A549 (cell line): ENCODE measurements around the gene NMT1. TPM values are rescaled to one million over a fixed set of nuclear protein-coding genes. Genes with fewer than 3 reads are reported as not detected.

ENCODE experiments used
- ATAC-seq, 2 experiments: fragments of 200-7000 bp in 1 of 2; fragments of >200 bp in 1 of 2; cut with Nextera tagmentation in 1 of 2; cut with Tn5 transposase in 1 of 2; 3 replicates each; pipeline versions ENCODE4 v1.8.0 to v1.9.1; 2018 to 2020; ENCODE audit warnings: mild to moderate bottlenecking in 1 of 2, moderate library complexity in 1 of 2
- CTCF ChIA-PET: fragments of 300-600 bp; sonication (Branson Sonifier 250); formaldehyde crosslinking; extraction: SDS; loops from one replicate; lab custom pipeline; 2021; ENCODE audit warnings: antibody characterized with exemption, inconsistent platforms; lab: Yijun Ruan, JAX
- POLR2A ChIA-PET: fragments of 350-600 bp; formaldehyde crosslinking; extraction: SDS; loops from one replicate; lab custom pipeline; 2021; ENCODE audit warnings: antibody characterized with exemption, inconsistent platforms; lab: Yijun Ruan, JAX
- DNase-seq, 2 experiments: peaks; one replicate each; pipeline versions ENCODE4 v3.0.0 to v3.0.0-alpha.2; 2011 to 2016; ENCODE audit warnings: low read depth in 1 of 2, low spot score in 1 of 2
- FAIRE-seq: peaks from 2 replicates; lab custom pipeline; 2011; peaks lifted over from hg19 to GRCh38; lab: Jason Lieb, UNC
- H3K27ac ChIP-seq, 2 experiments: fragments of >200 bp; sonication (Bioruptor Twin); formaldehyde crosslinking; 3 replicates each; pipeline ENCODE4 v1.5.1; 2016 to 2017
- H3K4me1 ChIP-seq: fragments of >200 bp; sonication (Bioruptor Twin); formaldehyde crosslinking; 3 replicates; pipeline ENCODE4 v1.6.1; 2016
- H3K4me2 ChIP-seq: fragments of >200 bp; sonication (Bioruptor Twin); formaldehyde crosslinking; 3 replicates; pipeline ENCODE4 v1.6.1; 2016
- H3K4me3 ChIP-seq: fragments of >200 bp; sonication (Bioruptor Twin); formaldehyde crosslinking; 3 replicates; pipeline ENCODE4 v1.5.1; 2016
- H3K9me3 ChIP-seq: fragments of >200 bp; sonication (Bioruptor Twin); formaldehyde crosslinking; 3 replicates; pipeline ENCODE4 v1.6.1; 2016
- BHLHE40 ChIP-seq: IDR thresholded peaks from 2 replicates; pipeline ENCODE4 v1.6.1; 2012; ENCODE audit warnings: low read depth, low read length, inconsistent platforms
- CBX8 ChIP-seq: fragments of 200-600 bp; sonication (generic); IDR thresholded peaks from 2 replicates; pipeline ENCODE4 v1.6.1; 2016
- CHD4 ChIP-seq: fragments of 200-600 bp; sonication (generic); IDR thresholded peaks from 2 replicates; pipeline ENCODE4 v1.6.1; 2016; ENCODE audit warnings: antibody characterized with exemption, mild to moderate bottlenecking, borderline replicate concordance
- EHF ChIP-seq: fragments of 250-450 bp; sonication (Bioruptor Pico); IDR thresholded peaks from 2 replicates; pipeline ENCODE4 v1.5.0; 2020; ENCODE audit warnings: mild to moderate bottlenecking
- EHMT2 ChIP-seq: fragments of 200-600 bp; sonication (generic); IDR thresholded peaks from 2 replicates; pipeline ENCODE4 v1.6.1; 2016; ENCODE audit warnings: antibody characterized with exemption, low read depth, mild to moderate bottlenecking, moderate library complexity
- ESRRA ChIP-seq: fragments of 150-350 bp; IDR thresholded peaks from 2 replicates; pipeline ENCODE4 v1.6.1; 2014; ENCODE audit warnings: mild to moderate bottlenecking, low read length, borderline replicate concordance
- FOSL2 ChIP-seq, 2 experiments: fragments of 450-650 bp in 1 of 2; fragments of >200 bp in 1 of 2; sonication (Bioruptor Twin) in 1 of 2; formaldehyde crosslinking; IDR thresholded peaks; 2 replicates each; pipeline versions ENCODE4 v1.5.0 to v1.6.1; 2016 to 2020; ENCODE audit warnings: mild to moderate bottlenecking in 1 of 2, moderate library complexity in 1 of 2
- FOXS1 ChIP-seq: fragments of 250-450 bp; sonication (Bioruptor Pico); IDR thresholded peaks from 2 replicates; pipeline ENCODE4 v1.5.0; 2020; ENCODE audit warnings: mild to moderate bottlenecking, moderate library complexity
- HDAC2 ChIP-seq: fragments of 200-600 bp; sonication (generic); IDR thresholded peaks from 2 replicates; pipeline ENCODE4 v1.6.1; 2016
- HOXA7 ChIP-seq: fragments of 250-450 bp; sonication (Bioruptor Pico); IDR thresholded peaks from 2 replicates; pipeline ENCODE4 v1.5.0; 2020; ENCODE audit warnings: mild to moderate bottlenecking, moderate library complexity
- HOXB13 ChIP-seq: fragments of 250-450 bp; sonication (Bioruptor Pico); IDR thresholded peaks from 2 replicates; pipeline ENCODE4 v1.5.0; 2020; ENCODE audit warnings: low read depth, mild to moderate bottlenecking, moderate library complexity
- HOXB5 ChIP-seq: fragments of 250-450 bp; sonication (Bioruptor Pico); IDR thresholded peaks from 2 replicates; pipeline ENCODE4 v1.5.0; 2020; ENCODE audit warnings: mild to moderate bottlenecking, moderate library complexity
- JUN ChIP-seq, 2 experiments: fragments of >200 bp; sonication (Bioruptor Twin); formaldehyde crosslinking; IDR thresholded peaks; 2 replicates in 1 of 2; 3 replicates in 1 of 2; pipeline ENCODE4 v1.6.1; 2016 to 2017
- JUNB ChIP-seq: fragments of >200 bp; sonication (Bioruptor Twin); formaldehyde crosslinking; IDR thresholded peaks from 2 replicates; pipeline ENCODE4 v1.6.1; 2016
- KDM1A ChIP-seq: fragments of 200-600 bp; sonication (generic); IDR thresholded peaks from 2 replicates; pipeline ENCODE4 v1.6.1; 2016; ENCODE audit warnings: low read depth, mild to moderate bottlenecking
- MAFK ChIP-seq: fragments of 450-650 bp; IDR thresholded peaks from 2 replicates; pipeline ENCODE4 v1.6.1; 2014; ENCODE audit not compliant: partially characterized antibody
- MYC ChIP-seq: IDR thresholded peaks from 2 replicates; pipeline ENCODE4 v1.6.1; 2012; ENCODE audit warnings: mild to moderate bottlenecking, inconsistent platforms, low read length, improper control_type of control experiment, borderline replicate concordance
- PHF8 ChIP-seq: fragments of 200-600 bp; sonication (generic); IDR thresholded peaks from 2 replicates; pipeline ENCODE4 v1.6.1; 2016; ENCODE audit warnings: low read depth, mild to moderate bottlenecking, antibody characterized with exemption, moderate library complexity, borderline replicate concordance
- POLR2A ChIP-seq: IDR thresholded peaks from 2 replicates; pipeline ENCODE4 v1.6.1; 2012; ENCODE audit warnings: mild to moderate bottlenecking, low read length
- POLR2AphosphoS2 ChIP-seq: conservative IDR thresholded peaks from 2 replicates; pipeline ENCODE4 v1.6.1; 2012; ENCODE audit warnings: low read length, improper control_type of control experiment, inconsistent platforms
- RARB ChIP-seq: fragments of 250-450 bp; sonication (Bioruptor Pico); IDR thresholded peaks from 2 replicates; pipeline ENCODE4 v1.8.0; 2021; ENCODE audit warnings: mild to moderate bottlenecking, moderate library complexity
- SMC3 ChIP-seq: fragments of >200 bp; sonication (Bioruptor Twin); formaldehyde crosslinking; IDR thresholded peaks from 3 replicates; pipeline ENCODE4 v1.6.1; 2018; ENCODE audit warnings: inconsistent platforms
- SREBF2 ChIP-seq: fragments of 450-650 bp; IDR thresholded peaks from 2 replicates; pipeline ENCODE4 v1.6.1; 2014; ENCODE audit warnings: mild to moderate bottlenecking, moderate library complexity
- ZSCAN20 ChIP-seq: fragments of 250-450 bp; sonication (Bioruptor Pico); IDR thresholded peaks from 2 replicates; pipeline ENCODE4 v1.8.0; 2022; ENCODE audit warnings: mild to moderate bottlenecking, moderate library complexity
- WGBS: methylation state at CpG from one replicate; pipeline ENCODE4 v1.1.6; 2017; ENCODE audit errors: missing lambda C conversion rate; 5-methylcytosine and 5-hydroxymethylcytosine counted together
- polyA plus RNA-seq, 4 experiments: library from polyadenylated mRNA; depleted of rRNA in 3 of 4; stranded (reverse); fragments of >200 nt; fragmentation: RNase III in 1 of 4; extraction: RNeasy Plus Mini Kit Qiagen cat#74134 plus additional on column Dnase treatment in 1 of 4; gene quantifications; 2 replicates in 3 of 4; 3 replicates in 1 of 4; pipeline ENCODE4 v1.2.3, GENCODE V29; 2011 to 2017
- TF ChIP-seq, protein P1 (sequence below): fragments of 450-650 bp; IDR thresholded peaks from 2 replicates; pipeline ENCODE4 v1.6.1; 2014; ENCODE audit warnings: antibody characterized with exemption
- TF ChIP-seq, protein P2 (sequence below): IDR thresholded peaks from 2 replicates; pipeline ENCODE4 v1.6.1; 2012
- TF ChIP-seq, protein P3 (sequence below): IDR thresholded peaks from 2 replicates; pipeline ENCODE4 v1.6.1; 2012
- TF ChIP-seq, protein P4 (sequence below): fragments of >200 bp; sonication (Bioruptor Twin); formaldehyde crosslinking; IDR thresholded peaks from 3 replicates; pipeline ENCODE4 v1.6.1; 2016
- TF ChIP-seq, protein P5 (sequence below): IDR thresholded peaks from 2 replicates; pipeline ENCODE4 v1.6.1; 2012; ENCODE audit warnings: low read depth, borderline replicate concordance
- TF ChIP-seq, protein P6 (sequence below): fragments of >200 bp; sonication (Bioruptor Twin); formaldehyde crosslinking; IDR thresholded peaks from 2 replicates; pipeline ENCODE4 v1.6.1; 2016

Gene NMT1
- polyA plus RNA-seq, 2 of the 4 experiments (the other 2 are of a cell fraction), result 82.9 to 270 TPM

DNA sequence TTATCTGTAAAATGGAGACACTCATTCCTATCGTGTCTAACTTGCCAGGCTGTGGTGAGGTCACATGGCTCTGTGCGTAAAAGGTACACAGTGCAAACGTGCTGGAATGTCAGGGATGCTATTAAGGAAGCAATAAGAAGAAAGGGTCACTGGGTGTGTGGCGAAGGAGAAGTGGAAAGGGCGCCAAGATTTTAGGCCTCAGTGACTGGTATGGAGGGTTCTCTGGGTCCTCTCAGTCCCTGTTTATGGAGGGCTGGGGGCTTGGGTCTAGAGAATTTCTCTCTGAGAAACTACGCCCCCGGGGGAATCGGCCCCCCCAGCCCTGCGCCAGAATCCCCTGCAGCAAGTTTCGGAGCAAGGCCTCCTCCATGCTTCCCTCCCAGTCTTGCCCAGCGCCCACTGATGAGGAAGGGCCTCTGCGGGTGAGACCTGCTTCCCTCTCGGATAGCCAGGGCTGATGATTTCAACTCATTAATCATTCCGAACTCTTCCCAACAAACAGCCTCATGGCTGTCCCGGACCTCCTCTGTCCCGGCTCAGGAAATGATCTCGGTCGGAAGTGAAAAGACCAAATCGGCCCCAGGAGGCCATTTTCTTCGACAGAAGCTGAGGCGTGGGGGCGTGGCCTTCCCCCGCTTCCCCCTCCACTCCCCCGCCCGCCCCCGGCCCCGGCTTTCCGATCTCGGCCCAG lies 85.9 kb downstream of the NMT1 start (continued):
- TF ChIP-seq, protein P1, sequence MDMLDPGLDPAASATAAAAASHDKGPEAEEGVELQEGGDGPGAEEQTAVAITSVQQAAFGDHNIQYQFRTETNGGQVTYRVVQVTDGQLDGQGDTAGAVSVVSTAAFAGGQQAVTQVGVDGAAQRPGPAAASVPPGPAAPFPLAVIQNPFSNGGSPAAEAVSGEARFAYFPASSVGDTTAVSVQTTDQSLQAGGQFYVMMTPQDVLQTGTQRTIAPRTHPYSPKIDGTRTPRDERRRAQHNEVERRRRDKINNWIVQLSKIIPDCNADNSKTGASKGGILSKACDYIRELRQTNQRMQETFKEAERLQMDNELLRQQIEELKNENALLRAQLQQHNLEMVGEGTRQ, result peak; percentile 81; the same call in 1 of the 2 replicates
- TF ChIP-seq RARB (CRISPR knock-in tag) (peak; percentile 42; the same call in 1 of the 2 replicates), MYC (no peak; the same call in 1 of the 2 replicates), HOXB5 (peak; percentile 83; the same call in 1 of the 2 replicates), HOXA7 (peak; percentile 76; the same call in 1 of the 2 replicates), BHLHE40 (peak; percentile 80), POLR2AphosphoS2 (peak; percentile 91; the same call in 1 of the 2 replicates), POLR2A (no peak; the same call in none of the 2 replicates), EHF (CRISPR knock-in tag) (peak; percentile 77), ZSCAN20 (no peak; the same call in 1 of the 2 replicates), FOXS1 (CRISPR knock-in tag) (peak; percentile 63; the same call in 1 of the 2 replicates)
- TF ChIP-seq, protein P2, sequence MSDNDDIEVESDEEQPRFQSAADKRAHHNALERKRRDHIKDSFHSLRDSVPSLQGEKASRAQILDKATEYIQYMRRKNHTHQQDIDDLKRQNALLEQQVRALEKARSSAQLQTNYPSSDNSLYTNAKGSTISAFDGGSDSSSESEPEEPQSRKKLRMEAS, result peak; percentile 43; the same call in 1 of the 2 replicates
- TF ChIP-seq, protein P3, sequence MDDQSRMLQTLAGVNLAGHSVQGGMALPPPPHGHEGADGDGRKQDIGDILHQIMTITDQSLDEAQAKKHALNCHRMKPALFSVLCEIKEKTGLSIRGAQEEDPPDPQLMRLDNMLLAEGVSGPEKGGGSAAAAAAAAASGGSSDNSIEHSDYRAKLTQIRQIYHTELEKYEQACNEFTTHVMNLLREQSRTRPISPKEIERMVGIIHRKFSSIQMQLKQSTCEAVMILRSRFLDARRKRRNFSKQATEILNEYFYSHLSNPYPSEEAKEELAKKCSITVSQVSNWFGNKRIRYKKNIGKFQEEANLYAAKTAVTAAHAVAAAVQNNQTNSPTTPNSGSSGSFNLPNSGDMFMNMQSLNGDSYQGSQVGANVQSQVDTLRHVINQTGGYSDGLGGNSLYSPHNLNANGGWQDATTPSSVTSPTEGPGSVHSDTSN, result no peak
- TF ChIP-seq, protein P4, sequence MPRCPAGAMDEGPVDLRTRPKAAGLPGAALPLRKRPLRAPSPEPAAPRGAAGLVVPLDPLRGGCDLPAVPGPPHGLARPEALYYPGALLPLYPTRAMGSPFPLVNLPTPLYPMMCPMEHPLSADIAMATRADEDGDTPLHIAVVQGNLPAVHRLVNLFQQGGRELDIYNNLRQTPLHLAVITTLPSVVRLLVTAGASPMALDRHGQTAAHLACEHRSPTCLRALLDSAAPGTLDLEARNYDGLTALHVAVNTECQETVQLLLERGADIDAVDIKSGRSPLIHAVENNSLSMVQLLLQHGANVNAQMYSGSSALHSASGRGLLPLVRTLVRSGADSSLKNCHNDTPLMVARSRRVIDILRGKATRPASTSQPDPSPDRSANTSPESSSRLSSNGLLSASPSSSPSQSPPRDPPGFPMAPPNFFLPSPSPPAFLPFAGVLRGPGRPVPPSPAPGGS, result 0 out of 3 replicates have a peak, but pooled peaks have one; percentile 10
- TF ChIP-seq, protein P5, sequence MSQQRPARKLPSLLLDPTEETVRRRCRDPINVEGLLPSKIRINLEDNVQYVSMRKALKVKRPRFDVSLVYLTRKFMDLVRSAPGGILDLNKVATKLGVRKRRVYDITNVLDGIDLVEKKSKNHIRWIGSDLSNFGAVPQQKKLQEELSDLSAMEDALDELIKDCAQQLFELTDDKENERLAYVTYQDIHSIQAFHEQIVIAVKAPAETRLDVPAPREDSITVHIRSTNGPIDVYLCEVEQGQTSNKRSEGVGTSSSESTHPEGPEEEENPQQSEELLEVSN, result 0 out of 2 replicates have a peak, but pooled peaks have one; percentile 38

DNA sequence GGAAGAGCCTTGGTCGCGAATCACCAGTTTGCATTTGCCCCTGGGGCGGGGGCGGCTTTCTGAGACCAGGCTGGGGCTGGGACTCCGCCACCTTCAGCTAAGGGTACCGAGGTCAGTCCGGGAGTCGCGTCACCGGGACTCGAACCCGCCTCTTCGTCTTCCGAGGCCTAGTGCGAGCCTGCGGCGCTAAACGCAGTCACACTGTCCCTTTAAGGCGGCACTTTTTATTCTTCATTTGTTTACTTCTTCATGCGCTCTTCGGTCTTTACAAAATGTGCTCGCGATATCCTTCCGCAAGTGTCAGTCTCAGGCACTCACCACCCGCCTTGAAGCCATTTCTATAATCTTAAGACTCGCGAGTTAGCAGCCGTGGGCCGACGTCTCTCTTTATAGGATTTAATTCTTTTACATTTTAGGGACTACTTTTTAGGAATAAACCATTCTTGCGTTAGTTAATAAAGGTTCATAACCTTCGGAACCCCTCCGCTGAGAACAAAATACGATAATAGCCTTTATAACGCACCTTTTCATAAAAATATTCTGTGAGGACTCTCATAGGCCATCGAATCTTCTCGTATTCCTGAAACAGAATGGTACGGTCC lies 86.6 kb downstream of the NMT1 start:
- FAIRE-seq, result peak; percentile 77
- Histone ChIP-seq H3K4me1 (peaks cover 25% of the 10 kb centered on the region), H3K4me3 (peak overlapping the region; percentile 61), H3K27ac (peak overlapping the region; percentile 97 to 98), H3K9me3 (no peaks in the 10 kb centered on the region), H3K4me2 (peak overlapping the region; percentile 93)
- WGBS, result under 1% methylated on average over 34 of the region's 38 CpGs
- ChIA-PET POLR2A (interaction anchor here (0.6 to 7.5 kb wide), 46 partner anchors 8 to 662 kb away, joined by 3 to 404 read pairs (median 9); partner anchors contain the start of genes ACBD4, FMNL1, HEXIM2 and MAP3K14), CTCF (interaction anchor here (0.7 to 43.5 kb wide), 9 partner anchors 15 to 278 kb away, joined by 3 to 2147 read pairs (median 10); partner anchors contain the start of genes ACBD4, FMNL1, HEXIM2 and PLCD3)
- peak; percentile 35 to 50 for ATAC-seq
- DNase-seq, result peak; percentile 83 to 99
- TF ChIP-seq JUN (IDR thresholded peaks at IDR 0.05) (no peak), EHMT2 (no peak), RARB (CRISPR knock-in tag) (peak; percentile 91; the same call in 1 of the 2 replicates), HDAC2 (no peak; the same call in 1 of the 2 replicates), SREBF2 (no peak), HOXB5 (peak; percentile 91; the same call in 1 of the 2 replicates), FOXS1 (CRISPR knock-in tag) (peak; percentile 92), MAFK (no peak), EHF (CRISPR knock-in tag) (0 out of 2 replicates have a peak, but pooled peaks have one; percentile 73), JUNB (no peak), FOSL2 (IDR thresholded peaks at IDR 0.05) (no peak), FOSL2 (CRISPR knock-in tag; IDR thresholded peaks at IDR 0.05) (peak; percentile 45; the same call in 1 of the 2 replicates), ESRRA (no peak), ZSCAN20 (no peak; the same call in 1 of the 2 replicates), MYC (peak; percentile 86; the same call in 1 of the 2 replicates), KDM1A (no peak), CBX8 (no peak), CHD4 (no peak), HOXB13 (peak; percentile 84; the same call in 1 of the 2 replicates), SMC3 (no peak), PHF8 (peak; percentile 15)
- TF ChIP-seq, protein P1, result no peak
- TF ChIP-seq, protein P6, sequence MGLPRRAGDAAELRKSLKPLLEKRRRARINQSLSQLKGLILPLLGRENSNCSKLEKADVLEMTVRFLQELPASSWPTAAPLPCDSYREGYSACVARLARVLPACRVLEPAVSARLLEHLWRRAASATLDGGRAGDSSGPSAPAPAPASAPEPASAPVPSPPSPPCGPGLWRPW, result no peak
